Effector CD4-positive, alpha-beta T cell (primary cell): ENCODE data around the gene LVRN.

Experiments
- DNase-seq: peaks from one replicate; pipeline ENCODE4 v3.0.0-alpha.2; 2020

LVRN gene

DNA sequence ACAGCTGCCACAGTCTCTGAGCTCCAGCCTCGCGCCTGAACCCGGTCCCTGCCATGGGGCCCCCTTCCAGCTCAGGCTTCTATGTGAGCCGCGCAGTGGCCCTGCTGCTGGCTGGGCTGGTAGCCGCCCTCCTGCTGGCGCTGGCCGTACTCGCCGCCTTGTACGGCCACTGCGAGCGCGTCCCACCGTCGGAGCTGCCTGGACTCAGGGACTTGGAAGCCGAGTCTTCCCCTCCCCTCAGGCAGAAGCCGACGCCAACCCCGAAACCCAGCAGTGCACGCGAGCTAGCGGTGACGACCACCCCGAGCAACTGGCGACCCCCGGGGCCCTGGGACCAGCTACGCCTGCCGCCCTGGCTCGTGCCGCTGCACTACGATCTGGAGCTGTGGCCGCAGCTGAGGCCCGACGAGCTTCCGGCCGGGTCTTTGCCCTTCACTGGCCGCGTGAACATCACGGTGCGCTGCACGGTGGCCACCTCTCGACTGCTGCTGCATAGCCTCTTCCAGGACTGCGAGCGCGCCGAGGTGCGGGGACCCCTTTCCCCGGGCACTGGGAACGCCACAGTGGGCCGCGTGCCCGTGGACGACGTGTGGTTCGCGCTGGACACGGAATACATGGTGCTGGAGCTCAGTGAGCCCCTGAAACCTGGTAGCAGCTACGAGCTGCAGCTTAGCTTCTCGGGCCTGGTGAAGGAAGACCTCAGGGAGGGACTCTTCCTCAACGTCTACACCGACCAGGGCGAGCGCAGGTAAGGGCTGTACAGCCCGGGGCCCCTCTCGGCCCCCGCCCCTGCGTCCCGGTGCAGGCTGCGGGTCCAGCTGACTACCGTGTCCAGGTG, 509 bp downstream of the LVRN start:
- DNase-seq = no peak

DNA sequence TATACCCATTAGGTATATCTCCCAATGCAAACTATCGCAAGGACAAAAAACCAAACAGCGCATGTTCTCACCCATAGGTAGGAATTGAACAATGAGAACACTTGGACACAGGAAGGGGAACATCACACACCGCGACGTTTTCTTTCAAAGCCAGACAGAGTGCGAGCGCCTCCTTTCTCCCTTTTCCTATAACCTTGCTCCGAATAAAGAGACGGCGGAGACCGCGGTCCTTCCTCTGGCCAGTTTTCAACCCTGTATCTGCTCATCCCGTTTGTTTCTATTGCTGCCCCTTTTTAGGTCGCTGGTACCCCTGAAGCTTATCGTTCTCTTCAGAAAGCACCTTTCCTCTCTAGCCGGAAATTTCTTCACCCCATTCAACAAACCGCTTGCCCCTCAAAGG, 1.3 kb downstream of the LVRN start:
- no peak for DNase-seq

DNA sequence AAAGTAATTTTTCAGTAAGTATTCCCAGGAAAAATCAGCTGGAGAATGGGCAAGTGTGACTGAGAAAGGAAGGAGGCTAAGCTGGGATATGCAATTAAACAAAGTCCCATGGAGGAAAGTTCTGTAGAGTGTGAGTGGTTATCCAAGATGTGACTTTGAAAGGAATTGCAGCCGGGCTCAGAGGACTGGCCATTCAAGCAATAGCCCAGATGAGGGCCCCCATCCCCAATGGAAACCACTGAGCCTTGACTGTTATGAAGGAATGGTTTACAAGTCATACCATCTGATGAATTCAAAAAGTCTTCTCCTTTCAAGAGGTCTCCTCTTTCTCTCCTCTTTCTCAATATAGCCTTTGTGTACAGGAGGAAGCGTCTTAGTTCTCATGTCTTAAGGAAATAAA, 6.5 kb downstream of the LVRN start:
- no peak for DNase-seq

DNA sequence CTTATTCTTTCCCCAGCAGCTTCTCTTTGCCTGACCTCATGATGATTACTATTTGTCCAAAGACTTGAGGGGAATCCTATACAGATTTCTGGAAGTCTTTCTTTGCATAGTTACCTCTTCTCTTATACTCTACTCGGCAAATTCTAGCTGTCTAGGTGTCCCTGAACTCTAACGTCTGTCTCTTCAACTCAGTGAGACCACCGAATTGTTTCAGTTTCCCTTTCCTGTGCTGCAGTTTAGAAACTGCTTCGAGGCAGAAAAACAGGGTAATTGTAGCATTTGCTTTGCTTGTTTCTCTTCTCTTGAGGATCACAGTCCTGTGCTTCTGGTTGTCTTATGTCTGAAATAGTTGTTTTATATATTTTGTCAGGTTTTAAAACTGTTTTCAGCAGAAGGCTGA, 14.8 kb downstream of the LVRN start:
- no peak for DNase-seq

DNA sequence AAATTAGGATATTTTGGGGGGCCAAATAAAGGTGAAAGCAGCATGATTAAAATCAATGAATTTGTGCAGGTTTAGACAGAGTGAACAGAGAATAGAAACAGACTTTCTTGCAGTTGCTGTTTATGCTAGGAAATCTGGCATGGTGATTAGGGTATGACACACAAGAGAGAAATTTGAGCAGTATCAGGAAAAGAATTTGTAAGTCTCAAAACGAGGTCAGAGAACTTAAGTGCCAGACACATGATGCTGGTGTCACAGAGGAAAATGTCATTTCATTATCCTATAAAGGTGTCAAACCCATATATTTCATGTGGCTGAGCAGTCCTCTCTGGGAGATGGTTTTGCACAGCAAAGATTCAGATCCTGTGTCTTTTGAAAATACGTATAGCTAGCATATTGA, 15.7 kb downstream of the LVRN start:
- no peak for DNase-seq

DNA sequence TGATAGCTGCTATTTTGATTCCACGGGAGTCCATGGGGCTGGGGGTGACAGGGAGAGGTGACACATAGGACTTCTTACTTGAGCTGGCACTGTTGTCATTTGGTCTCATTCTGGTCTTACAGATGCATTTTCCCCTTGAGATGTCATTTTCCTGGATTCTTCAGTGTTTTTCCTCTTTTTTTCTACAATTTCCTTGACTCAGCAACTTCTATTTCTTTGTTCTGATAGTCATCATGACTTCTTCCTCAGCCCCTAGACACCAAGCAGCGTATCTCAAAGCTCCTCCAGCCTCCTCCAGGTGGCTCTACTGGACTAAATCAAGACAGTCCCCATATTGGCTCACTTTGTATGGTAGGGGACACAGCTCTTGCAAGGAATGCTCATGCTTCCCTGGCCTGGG, 16.5 kb downstream of the LVRN start:
- DNase-seq = no peak

DNA sequence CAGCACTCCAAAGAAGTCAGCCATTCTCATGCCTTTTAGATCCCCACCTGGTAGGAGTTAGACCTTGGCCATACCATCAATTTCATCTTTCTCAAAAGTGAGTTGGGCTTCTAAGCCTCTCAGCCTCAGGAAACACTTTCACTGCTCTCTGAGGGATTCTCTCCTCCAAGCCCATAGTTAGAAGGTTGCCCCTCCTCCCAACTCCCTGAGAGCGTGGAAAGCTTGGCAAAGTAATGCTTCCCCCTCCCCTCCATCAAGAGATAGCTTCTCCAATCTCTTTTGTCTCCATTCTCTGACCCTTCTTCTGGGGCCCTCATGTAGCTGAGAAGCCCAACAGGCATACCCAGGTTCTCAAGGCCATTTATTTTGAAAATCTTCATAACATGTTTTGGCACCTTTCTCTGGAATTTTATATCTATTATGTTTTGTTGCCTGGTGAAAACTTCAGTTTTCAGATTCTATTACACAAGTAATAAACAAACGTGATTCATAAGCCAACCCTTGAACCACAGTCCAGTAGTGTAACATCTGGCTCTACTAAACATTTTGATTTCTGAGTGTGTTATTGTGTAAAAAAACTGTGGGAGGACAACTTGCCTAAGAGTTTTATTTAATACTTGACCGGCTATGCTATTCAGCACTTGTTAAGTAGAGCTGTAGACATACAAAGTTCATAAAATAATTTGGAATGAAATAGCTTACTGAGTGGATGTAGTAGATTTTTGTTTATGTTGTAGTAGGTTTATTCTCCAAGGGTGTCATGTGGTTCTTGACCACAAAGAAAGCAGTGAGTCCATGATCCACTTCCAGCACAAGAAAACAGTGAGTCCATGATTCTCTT, 17.1 kb downstream of the LVRN start:
- DNase-seq = no peak

DNA sequence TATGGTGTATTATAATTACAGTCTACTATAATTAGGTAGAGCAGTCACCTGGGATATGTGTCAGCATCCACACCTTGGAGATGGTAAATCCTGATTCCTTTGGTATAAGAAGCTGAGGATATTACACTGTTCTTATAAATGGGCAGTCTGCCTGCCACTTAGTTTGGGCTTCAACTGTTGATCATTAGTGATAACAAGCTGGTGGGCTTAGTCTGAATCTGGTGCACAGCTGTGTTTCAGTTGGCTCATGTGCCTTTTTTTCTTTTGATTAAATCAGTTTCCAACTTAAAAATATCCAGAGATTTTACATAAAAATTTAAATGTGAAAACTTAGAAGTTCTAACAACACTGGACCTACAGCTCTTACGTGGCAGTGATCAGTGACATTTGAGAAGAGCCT, 21.2 kb downstream of the LVRN start:
- no peak for DNase-seq

DNA sequence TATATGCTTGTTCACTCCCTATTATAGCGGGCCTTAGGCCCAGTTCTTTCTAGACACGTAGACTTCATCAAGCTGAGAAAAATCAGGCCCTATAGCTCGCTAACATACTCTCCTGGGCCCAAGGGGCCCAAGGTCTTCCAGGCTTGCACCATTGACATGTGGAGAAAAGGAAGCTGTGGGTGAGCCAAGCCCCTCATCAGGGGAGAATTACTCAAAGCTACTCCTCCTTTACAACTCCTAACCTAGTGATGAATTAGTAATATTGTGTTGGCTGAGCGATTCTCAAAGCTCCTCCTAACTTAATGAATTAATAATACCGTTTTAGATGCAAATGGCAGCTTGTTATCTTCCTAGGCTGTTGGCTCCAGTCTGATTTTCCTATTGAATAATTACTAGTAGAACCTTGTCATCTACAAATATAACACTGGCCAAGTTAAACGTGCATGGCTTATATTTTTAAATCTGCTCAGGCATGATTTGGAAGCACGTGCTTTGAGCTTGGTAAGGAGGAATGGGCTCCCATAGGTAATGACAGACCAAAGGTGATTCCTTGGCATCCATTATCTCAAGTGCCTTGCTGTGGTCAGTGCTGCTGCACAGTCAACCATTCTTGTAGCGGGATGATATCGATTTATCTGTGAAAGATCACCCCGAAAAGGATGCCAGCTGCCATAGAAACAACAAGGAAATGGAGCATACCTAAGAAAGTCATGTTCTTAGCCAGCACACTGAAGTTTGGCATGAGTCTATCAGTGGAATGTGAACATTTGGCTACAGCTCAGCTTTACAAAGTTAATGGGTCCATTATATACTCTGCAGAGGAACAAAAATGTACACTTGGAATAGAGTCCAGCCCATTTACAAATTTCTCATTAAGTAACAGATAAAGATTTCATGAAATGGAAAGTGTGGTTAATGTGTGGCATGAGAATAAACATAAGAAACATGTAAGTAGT, 23.8 kb downstream of the LVRN start:
- no peak for DNase-seq

DNA sequence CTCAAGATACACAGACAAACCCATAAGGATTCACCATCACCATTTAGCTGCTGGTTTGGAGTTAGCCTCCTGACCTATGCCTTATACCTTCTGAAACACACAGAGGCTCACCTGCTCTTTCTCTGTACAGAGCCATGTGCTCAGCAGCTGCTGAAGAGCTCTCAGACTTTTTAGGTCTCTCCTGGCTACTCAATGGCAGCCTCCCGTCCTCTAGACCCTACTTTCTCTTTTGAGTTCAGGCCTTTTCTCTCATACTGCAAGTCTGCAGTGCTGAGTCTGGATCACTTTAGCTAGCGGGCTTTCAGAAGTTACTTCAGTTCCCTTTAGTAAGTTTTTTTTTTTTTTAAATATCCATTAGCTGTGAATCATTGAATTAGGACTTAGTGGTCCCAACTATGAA, 25.7 kb downstream of the LVRN start:
- DNase-seq = no peak

DNA sequence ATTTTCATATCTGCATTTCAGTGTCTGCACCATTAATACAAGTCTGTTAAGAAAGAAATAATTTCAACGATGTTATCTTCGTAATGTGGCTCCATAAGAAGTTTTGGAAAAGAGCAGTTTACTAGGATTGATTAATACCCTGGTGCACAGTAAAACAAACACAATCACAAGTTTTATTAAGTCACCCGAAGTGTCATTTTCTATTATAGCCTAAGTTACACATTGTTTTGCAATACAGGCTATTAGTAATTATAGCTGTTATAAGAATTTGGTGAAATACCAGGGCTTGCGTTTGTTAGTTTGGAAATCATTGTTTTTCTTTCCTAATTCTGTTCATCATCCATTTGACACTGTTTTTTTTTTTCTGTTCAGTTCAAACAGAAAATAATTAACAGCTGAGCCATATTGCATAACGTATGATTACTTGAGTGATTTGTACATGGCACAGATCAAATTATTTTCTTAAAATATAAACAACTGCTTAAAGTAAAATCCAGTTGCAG, 30.6 kb downstream of the LVRN start:
- no peak for DNase-seq

DNA sequence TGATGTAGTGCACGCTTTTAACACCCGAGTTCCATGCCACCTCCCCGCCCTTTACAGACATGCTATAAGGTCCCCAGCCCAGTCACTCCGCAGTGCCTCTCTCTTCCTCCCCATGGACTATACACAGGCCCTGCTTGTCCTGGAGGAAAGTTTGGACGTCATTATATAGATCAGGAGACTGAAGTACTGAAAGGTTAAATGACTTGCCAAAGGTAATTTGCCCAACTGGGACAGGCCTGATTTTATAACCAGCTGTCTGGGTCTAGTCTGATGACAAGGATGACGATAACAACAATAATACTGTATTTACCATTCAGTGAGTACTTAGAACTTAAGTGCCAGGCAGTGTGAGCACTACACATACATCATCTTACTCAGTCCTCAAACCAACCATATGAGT, 33.1 kb downstream of the LVRN start:
- DNase-seq = no peak

DNA sequence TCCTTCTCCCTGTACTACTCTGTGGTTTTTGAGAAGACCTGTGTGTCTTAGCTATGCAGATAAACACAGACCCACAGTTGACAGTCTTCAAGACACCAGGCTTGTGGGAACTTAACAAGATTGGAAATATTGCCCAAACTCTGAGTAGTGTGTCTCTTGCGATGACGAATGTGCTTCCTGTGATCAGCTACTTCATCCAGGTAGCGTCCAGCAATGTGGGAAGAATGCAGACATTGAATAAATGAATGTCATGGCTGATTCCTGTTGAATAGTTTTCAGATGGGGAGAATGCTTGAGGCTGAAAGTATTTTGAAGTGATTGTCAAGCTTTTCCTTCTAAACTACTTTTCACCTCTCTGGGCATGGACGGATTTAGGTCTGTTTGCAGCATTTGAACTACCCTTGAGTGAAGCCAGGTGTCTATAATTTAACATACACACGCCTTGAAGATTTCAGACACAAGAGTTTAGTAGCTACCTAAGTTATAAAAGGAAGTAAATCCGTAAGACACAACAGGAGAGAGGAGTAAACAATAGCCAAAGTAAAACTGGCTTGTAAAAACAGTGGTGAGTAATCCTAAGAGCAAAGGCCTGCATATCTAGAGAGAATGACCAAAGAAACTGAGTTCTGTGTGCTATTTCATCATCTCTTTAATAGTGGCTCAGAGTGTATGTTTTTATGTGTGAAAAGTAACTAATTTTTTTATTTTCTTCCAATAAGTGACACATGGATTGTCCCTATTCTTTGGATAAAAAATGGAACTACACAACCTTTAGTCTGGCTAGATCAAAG, 40.0 kb downstream of the LVRN start:
- DNase-seq = no peak

DNA sequence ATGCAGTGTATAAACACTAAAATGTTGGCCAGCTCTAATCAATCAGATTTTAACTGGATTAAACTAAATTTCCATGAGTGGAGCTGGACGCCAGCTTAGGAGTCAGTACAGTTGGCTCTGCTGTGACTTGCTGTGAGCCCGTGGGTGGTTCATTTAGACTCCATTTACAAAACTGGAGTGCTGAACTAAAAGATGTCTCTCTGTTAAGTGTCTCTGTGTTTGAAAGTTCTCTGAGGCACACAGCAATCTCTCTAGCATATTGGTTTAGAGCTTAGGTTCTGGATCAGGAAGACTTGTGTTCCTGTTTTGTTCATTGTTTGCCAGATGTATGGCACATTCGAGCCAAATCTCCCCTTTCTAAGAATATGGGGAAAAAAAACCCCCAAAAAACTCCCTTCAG, 42.0 kb downstream of the LVRN start:
- DNase-seq = no peak

DNA sequence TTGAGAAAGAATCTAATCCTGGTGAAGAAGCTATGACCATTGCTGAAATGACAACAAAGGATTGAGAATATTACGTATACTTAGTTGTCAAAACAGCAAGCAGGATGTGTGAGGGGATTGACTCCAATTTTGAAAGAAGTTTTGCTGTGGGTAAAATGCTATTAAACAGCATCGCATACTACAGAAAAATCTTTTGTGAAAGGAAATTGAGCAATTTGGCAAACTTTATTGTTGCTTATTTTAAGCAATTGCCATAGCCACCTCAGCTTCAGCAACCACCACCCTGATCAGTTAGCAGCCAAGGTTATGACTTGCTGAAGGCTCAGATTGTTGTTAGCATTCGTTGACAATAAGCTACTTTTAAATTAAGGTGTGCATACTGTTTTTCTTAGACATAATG, 47.5 kb downstream of the LVRN start:
- no peak for DNase-seq

DNA sequence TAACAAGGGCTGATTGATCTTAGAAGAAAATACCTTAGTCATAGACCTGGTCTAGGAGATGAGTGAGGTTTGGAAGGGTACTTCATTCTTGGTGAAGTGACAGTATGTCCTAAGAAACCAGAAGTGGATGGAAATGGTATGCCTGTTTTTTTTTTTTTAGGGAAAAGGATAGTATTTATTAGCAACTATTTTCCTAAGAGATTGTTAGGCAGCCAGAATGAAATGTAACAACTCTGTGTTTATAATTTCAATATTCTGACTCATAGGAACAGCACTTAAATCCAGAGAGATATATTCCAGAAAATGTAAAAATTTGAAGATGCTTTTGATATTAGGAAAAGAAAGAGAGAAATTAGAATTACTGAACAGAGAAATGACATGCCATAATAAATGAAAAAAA, 48.8 kb downstream of the LVRN start:
- DNase-seq = no peak

DNA sequence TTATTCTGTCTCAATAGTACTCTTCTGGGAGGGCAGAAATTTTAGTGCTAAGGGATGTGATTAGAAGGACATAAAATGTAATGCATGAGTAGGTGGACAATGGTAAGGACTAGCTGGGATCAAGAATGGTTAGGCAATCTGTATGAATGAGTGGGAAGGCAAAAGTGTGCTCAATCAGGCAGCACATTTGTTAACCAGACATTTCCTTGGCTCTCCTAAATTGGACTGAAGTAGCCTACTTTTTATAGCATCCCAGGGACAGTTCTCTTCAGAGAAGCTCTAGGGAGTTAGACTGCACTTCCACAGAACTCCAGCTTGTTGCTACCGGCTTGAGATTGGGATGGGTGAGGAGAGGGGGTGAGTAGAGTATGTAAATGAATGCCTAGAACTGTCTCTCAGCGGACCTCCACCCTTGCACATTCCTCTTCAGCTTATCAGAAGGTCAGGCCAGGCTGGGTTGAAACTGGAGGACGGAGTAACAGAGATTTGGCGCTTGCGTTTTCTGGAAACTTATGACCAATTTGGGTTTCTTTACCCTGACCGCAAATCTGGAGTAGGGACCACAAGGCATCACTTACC, 51.0 kb downstream of the LVRN start:
- no peak for DNase-seq

DNA sequence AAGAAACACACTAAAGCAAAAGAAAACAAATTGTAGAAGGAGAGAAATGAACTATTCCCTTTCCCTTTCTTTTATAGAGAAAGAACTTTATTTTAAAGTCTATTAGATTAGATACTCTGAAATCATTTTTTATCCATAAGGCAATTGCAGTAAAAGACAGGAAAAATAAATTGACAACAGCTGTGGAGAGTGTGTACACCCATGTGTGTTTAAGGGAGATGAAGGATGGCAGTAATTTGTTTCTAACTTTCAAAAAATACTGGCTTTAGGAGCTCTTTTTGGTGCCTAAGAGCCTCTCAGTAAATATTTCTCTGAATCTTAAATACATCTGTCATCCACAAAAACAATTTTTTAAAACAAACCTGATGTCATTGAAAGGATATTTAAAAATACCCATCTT, 51.7 kb downstream of the LVRN start:
- no peak for DNase-seq

DNA sequence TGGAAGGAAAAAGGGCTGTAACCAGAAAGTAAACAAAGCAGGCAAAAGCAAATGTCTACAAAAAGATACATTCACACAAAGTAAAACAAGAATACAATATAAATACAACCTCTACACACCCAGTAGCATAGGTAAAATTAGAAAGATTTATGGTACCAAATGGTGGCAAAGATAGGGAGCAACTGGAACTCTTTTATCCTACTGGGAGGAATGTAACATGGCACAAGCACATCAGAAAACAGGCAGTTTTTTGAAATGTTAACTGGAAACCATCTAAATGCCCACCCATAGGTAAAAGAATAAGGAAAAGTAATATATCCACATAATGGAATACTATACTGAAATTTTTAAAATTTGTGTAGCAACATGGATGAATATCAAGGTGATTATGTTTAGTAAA, 61.3 kb downstream of the LVRN start:
- DNase-seq = no peak

DNA sequence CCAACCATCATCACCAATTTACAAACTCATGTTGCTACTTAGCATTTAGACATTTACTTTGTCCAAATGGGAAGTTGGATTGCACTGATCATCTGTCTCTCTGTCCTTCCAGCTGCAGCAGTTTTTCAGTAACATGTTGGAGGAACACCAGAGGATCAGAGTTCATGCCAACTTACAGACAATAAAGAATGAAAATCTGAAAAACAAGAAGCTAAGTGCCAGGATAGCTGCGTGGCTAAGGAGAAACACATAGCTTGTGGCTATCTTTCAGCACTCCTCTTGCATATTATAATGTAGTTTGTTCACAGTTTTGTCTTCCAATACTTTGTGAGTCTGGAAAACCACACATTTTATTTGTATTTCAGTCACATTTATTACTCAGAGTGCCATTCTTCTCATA, 63.6 kb downstream of the LVRN start:
- DNase-seq = no peak

DNA sequence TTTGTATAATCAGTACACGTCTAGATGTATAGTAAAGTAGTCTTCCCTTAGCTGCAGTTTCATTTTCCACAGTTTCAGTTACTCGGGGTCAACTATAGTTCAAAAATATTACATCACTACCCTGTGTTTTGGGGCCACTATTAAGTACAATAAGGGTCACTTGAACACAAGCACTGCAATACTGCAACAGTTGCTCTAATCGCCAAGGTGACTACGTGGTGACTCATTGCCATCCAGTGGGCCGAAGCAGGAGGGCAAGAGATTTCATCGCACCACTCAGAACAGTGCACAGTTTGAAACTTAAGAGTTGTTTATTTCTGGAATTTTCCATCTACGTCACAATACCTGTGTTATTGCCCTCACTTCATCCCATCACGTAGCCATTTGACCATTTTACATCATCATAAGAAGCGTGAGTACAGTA, 69.8 kb downstream of the LVRN start, which contains the start of gene ARL14EPL:
Gene ARL14EPL (plus strand): TSS at position 379 of the 424 bp plus-strand sequence. CDS start 18,994 bp downstream, outside the sequence.
- DNase-seq = no peak
